ENCODE data around the gene PYGM. TPM values are rescaled to one million over a fixed set of nuclear protein-coding genes. Genes with fewer than 3 reads are reported as not detected.
"Not testable (repeated sequence)": the region's sequence is repeated elsewhere in the genome, so short reads cannot be mapped to it uniquely, and the experiment has no call there.

The PYGM gene
- total and polyA plus RNA-seq, 2 experiments from 2014 or later: 244 to 246 TPM

DNA sequence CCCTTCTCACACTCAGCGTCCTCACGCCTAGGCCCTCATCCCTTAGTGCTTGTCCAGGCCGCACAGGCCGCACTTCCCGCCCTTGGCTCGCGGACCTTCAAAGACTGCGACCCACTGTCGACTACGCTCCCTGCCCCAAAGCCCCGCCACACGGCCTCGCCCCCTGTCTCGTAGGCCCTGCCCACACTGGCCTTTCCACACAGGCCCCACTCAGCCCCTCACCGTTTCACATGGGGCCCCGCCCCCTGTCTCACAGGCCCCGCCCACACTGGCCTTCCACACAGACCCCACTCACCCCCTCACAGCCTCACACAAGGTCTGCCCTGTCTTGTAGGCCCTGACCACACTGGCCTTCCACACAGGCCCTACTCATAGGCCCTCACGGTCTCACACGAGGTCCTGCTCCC, 47.8 kb downstream of the PYGM start:
- H3K4me3 ChIP-seq: no peak overlapping the region
- no peak for DNase-seq (ENCODE audit: low read depth in 1 of 2, low spot score in 1 of 2)

DNA sequence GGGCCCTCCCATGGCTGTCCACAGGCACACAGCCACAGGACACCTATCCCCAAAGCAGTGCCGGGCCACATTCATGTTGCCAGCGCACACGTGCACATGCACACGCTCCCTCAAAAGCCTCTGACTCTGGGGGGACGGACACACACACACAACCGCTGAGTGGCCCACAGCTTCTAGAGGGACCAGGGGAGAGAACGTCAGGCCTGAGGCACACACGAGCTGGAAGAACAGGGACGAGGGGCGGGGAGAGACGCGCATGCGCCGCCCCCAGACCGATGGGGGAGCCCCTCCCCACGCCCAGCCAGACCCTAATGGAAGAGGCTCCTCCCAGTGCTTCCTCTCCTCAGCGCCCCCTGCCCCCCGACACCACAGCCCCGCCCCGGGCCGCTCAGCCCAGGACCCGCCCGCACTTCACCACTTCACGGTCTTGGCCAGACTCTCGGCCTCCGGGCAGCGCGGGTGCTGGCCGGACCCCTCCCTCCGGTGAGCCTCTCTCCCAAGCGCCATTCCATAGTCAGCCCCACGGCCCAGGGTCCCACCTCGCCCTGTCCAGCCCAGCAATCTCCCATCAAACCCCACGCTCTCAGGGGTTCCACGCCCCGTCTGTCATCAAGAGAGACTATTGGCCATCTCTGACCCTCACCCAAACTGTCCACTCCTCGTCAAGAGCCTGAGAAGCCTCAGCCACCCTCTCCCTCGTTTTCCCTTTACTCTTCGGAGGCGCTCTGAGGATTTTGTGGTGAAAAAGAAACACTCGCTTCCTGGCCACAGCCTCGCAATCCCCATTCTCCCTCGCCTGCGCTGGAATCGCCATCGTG, 48.4 kb downstream of the PYGM start:
- no peaks in the 10 kb centered on the region for H3K9me3 ChIP-seq (ENCODE audit: low read depth)
- no peak overlapping the region for H3K27ac ChIP-seq
- DNase-seq (ENCODE audit: low read depth in 1 of 2, low spot score in 1 of 2): peak in 1 of 2 donors; percentile 37
- H3K4me1 ChIP-seq (ENCODE audit: low read depth): peaks cover 3% of the 10 kb centered on the region
- H3K36me3 ChIP-seq: no peaks in the 10 kb centered on the region
- TF ChIP-seq, protein P1, sequence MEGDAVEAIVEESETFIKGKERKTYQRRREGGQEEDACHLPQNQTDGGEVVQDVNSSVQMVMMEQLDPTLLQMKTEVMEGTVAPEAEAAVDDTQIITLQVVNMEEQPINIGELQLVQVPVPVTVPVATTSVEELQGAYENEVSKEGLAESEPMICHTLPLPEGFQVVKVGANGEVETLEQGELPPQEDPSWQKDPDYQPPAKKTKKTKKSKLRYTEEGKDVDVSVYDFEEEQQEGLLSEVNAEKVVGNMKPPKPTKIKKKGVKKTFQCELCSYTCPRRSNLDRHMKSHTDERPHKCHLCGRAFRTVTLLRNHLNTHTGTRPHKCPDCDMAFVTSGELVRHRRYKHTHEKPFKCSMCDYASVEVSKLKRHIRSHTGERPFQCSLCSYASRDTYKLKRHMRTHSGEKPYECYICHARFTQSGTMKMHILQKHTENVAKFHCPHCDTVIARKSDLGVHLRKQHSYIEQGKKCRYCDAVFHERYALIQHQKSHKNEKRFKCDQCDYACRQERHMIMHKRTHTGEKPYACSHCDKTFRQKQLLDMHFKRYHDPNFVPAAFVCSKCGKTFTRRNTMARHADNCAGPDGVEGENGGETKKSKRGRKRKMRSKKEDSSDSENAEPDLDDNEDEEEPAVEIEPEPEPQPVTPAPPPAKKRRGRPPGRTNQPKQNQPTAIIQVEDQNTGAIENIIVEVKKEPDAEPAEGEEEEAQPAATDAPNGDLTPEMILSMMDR (IDR thresholded peaks at IDR 0.05; ENCODE audit: low read depth, low read length): no peak
- no peak overlapping the region for H3K4me3 ChIP-seq
- peaks cover 69% of the 10 kb centered on the region for H3K27me3 ChIP-seq

More for the DNA sequence above, 47.8 kb downstream of the PYGM start:
- no peaks in the 10 kb centered on the region for H3K36me3 ChIP-seq
- TF ChIP-seq, protein P1 (IDR thresholded peaks at IDR 0.05; ENCODE audit: low read depth, low read length): no peak
- H3K4me1 ChIP-seq (ENCODE audit: low read depth): peaks cover 3% of the 10 kb centered on the region
- H3K27ac ChIP-seq: no peak overlapping the region
- no peaks in the 10 kb centered on the region for H3K9me3 ChIP-seq (ENCODE audit: low read depth)
- peaks cover 75% of the 10 kb centered on the region for H3K27me3 ChIP-seq

DNA sequence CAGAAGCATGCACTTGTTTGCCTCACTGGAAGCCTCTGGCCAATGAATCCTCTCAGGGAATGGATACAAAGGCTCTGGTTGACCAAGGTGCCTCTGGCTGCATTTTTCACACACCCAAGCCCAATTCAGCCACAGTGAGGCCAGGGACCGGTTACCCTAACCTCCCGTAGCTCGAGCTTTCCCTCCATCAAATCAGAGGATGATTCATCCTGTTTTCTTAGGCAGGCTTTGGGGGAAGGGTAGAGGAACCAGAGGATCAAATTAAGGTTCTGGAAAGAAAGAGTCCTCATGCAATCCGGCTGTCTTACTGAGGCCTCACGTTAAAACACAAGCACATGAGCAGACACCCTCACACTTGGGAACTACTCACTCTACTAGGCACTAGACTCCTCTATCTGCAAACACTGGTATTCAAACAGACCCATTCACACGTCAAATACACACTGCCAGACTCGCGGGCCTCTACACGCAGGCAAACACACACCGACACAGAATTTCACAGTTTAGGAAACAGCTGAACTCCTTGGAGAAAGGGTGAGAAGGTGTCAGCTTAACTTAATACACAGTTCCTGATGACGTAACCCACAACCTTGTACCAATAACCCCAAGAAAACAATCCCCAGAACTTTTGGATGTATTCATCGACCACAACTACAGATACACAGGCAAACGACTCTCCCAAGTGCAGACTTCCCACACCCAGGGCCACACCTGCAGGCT, 49.2 kb downstream of the PYGM start:
- no peak for DNase-seq (ENCODE audit: low read depth in 1 of 2, low spot score in 1 of 2)
- H3K36me3 ChIP-seq: no peaks in the 10 kb centered on the region
- no peaks in the 10 kb centered on the region for H3K9me3 ChIP-seq (ENCODE audit: low read depth)
- peaks cover 61% of the 10 kb centered on the region for H3K27me3 ChIP-seq
- no peak overlapping the region for H3K4me3 ChIP-seq
- H3K27ac ChIP-seq: no peak overlapping the region
- H3K4me1 ChIP-seq (ENCODE audit: low read depth): peaks cover 3% of the 10 kb centered on the region
- TF ChIP-seq, protein P1 (IDR thresholded peaks at IDR 0.05; ENCODE audit: low read depth, low read length): no peak

DNA sequence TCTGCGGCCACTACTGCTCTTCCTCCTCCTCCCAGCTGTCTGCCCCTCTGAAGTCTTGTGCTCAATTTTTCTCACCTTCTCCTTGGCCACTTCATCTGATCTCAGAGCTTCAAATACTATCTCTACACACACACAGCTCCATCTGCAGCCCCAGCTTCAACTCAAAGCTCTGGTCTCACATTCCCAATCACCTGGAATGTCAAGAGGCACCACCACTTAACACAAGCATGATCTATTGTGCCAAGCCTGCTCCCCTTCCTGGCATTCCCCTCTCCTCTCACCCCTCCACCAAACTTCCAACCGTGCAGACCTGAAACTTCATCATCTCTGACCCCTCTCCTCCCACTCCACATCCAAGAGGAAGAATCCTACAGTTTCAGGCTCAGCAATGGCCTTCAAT, 54.3 kb downstream of the PYGM start:
- H3K4me3 ChIP-seq: no peak overlapping the region
- TF ChIP-seq, protein P1 (IDR thresholded peaks at IDR 0.05; ENCODE audit: low read depth, low read length): no peak
- no peak for DNase-seq (ENCODE audit: low read depth in 1 of 2, low spot score in 1 of 2)
- H3K27ac ChIP-seq: no peak overlapping the region
- no peaks in the 10 kb centered on the region for H3K36me3 ChIP-seq
- H3K9me3 ChIP-seq (ENCODE audit: low read depth): no peaks in the 10 kb centered on the region
- H3K27me3 ChIP-seq: peaks cover 30% of the 10 kb centered on the region
- no peaks in the 10 kb centered on the region for H3K4me1 ChIP-seq (ENCODE audit: low read depth)

DNA sequence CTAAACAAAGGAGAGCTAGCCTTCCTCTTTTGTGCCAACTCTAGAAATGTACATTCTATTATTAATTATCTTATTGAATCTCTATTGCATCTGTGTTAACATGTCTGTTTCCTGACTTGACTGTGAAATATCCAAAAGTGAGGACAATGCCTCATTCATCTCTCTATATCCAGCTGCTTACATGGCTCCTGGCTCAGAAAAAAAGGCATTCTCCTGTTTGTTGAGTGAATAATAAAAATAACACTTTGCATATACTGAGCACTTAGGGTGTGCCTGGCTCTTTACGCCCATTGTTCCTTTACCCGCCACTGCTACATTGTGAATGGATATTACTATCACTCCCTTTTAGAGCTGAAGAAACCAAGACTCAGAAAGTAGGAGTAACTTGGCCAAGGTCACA, 56.7 kb downstream of the PYGM start:
- TF ChIP-seq, protein P1 (IDR thresholded peaks at IDR 0.05; ENCODE audit: low read depth, low read length): no peak
- no peak for DNase-seq (ENCODE audit: low read depth in 1 of 2, low spot score in 1 of 2)
- Histone ChIP-seq H3K27me3 (peaks cover 20% of the 10 kb centered on the region), H3K36me3 (no peaks in the 10 kb centered on the region), H3K27ac (no peak overlapping the region), H3K9me3 (ENCODE audit: low read depth) (no peaks in the 10 kb centered on the region), H3K4me1 (ENCODE audit: low read depth) (no peaks in the 10 kb centered on the region), H3K4me3 (no peak overlapping the region)

DNA sequence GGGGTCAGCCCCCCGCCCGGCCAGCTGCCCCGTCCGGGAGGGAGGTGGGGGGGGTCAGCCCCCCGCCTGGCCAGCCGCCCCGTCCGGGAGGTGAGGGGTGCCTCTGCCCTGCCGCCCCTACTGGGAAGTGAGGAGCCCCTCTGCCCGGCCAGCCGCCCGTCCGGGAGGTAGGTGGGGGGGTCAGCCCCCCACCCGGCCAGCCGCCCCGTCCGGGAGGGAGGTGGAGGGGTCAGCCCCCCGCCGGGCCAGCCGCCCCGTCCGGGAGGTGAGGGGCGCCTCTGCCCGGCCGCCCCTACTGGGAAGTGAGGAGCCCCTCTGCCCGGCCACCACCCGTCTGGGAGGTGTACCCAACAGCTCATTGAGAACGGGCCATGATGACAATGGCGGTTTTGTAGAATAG, 57.8 kb downstream of the PYGM start:
- not testable (repeated sequence) for DNase-seq (ENCODE audit: low read depth in 1 of 2, low spot score in 1 of 2)

More for the DNA sequence above, 57.8 kb downstream of the PYGM start:
- not testable (repeated sequence) for H3K4me1 ChIP-seq (ENCODE audit: low read depth); H3K4me3 ChIP-seq; H3K36me3 ChIP-seq; H3K27ac ChIP-seq; H3K9me3 ChIP-seq (ENCODE audit: low read depth)
- peaks cover 24% of the 10 kb centered on the region for H3K27me3 ChIP-seq

Data from cardiac muscle cell (in vitro differentiated cells and primary cell).